NCI-H2171 treated with DMSO at 0.1 percent for 48 hours (cell line): ENCODE results near the gene C1orf159.
"Not testable (repeated sequence)": the region's sequence is repeated elsewhere in the genome, so short reads cannot be mapped to it uniquely, and the experiment has no call there.

Experiments used
- DNase-seq: peaks from one replicate; lab custom pipeline; 2025; lab: John Stamatoyannopoulos, UW

The C1orf159 gene

GRCh38 chr1:1081311-1082238 lies 34.3 kb downstream of the C1orf159 start:
- DNase-seq, result no peak

GRCh38 chr1:1080951-1081310 lies 35.0 kb downstream of the C1orf159 start:
- no peak for DNase-seq

GRCh38 chr1:1080122-1080757 lies 35.6 kb downstream of the C1orf159 start:
- DNase-seq, result peak; percentile 27

GRCh38 chr1:1079408-1080121 lies 36.3 kb downstream of the C1orf159 start:
- peak; percentile 73 for DNase-seq

GRCh38 chr1:1077396-1077795 lies 38.5 kb downstream of the C1orf159 start:
- DNase-seq, result not testable (repeated sequence)

- DNase-seq, result no peak
These were observed 40.5 kb downstream of the C1orf159 start for GRCh38 chr1:1075148-1075935.

GRCh38 chr1:1074631-1075147 lies 41.2 kb downstream of the C1orf159 start:
- DNase-seq, result no peak

GRCh38 chr1:1073743-1074587 lies 41.9 kb downstream of the C1orf159 start, which contains the start of gene RNF223:
RNF223 (minus strand) TSS chr1:1074306; CDS start chr1:1072566, 1,740 bp downstream.
- no peak for DNase-seq

- no peak for DNase-seq
These were observed 42.8 kb downstream of the C1orf159 start for GRCh38 chr1:1072849-1073742.

GRCh38 chr1:1072299-1072848 lies 43.5 kb downstream of the C1orf159 start:
- DNase-seq, result no peak

- DNase-seq, result no peak
These were observed 44.2 kb downstream of the C1orf159 start for GRCh38 chr1:1071486-1072298.

- no peak for DNase-seq
These were observed 45.9 kb downstream of the C1orf159 start for GRCh38 chr1:1069711-1070676.

- DNase-seq, result peak; percentile 87
These were observed 46.7 kb downstream of the C1orf159 start for GRCh38 chr1:1069056-1069710.

GRCh38 chr1:1068517-1069055 lies 47.3 kb downstream of the C1orf159 start:
- DNase-seq, result peak; percentile 71

- no peak for DNase-seq
These were observed 47.9 kb downstream of the C1orf159 start for GRCh38 chr1:1067860-1068516.
